OCI-LY7 (cell line): ENCODE data around the gene GDI1. TPM values are rescaled to one million over a fixed set of nuclear protein-coding genes. Genes with fewer than 3 reads are reported as not detected.

Experiments used
- BruUV-seq: library from RNA; stranded (reverse); fragments of 400-500 nt; replicated peaks from 2 replicates; lab custom pipeline; 2021; lab: Mats Ljungman, UMichigan
- CTCF ChIA-PET: fragments of 300-600 bp; sonication (Branson Sonifier 250); formaldehyde crosslinking; loops from one replicate; lab custom pipeline; 2022; ENCODE audit warnings: antibody characterized with exemption; ENCODE audit not compliant: unreplicated experiment; lab: Charles Lee
- POLR2A ChIA-PET: fragments of 300-600 bp; sonication (Branson Sonifier 250); formaldehyde crosslinking; loops from one replicate; lab custom pipeline; 2022; ENCODE audit warnings: antibody characterized with exemption; lab: Charles Lee
- DNase-seq: peaks from one replicate; pipeline ENCODE4 v3.0.0-alpha.2; 2015; ENCODE audit warnings: low spot score
- H2AFZ ChIP-seq: fragments of 200-600 bp; sonication (generic), shearing (Covaris generic); 2 replicates; pipeline ENCODE4 v1.6.1; 2014; ENCODE audit warnings: mild to moderate bottlenecking, antibody characterized with exemption, low read length, moderate library complexity
- H3K27ac ChIP-seq: fragments of 200-600 bp; sonication (generic); 2 replicates; pipeline ENCODE4 v1.5.1; 2014; ENCODE audit warnings: mixed run types, low read depth, mild to moderate bottlenecking, moderate library complexity, low read length, inconsistent platforms; ENCODE audit not compliant: poor library complexity, severe bottlenecking
- H3K36me3 ChIP-seq: fragments of 200-600 bp; sonication (generic); 2 replicates; pipeline ENCODE4 v1.6.1; 2014; ENCODE audit warnings: mild to moderate bottlenecking, antibody characterized with exemption, low read length, moderate library complexity, mixed read lengths; ENCODE audit not compliant: insufficient read depth
- H3K4me1 ChIP-seq: fragments of 200-600 bp; sonication (generic); 2 replicates; pipeline ENCODE4 v1.5.1; 2014; ENCODE audit warnings: mild to moderate bottlenecking, low read length; ENCODE audit not compliant: insufficient read depth, poor library complexity, severe bottlenecking
- H3K4me2 ChIP-seq: fragments of 200-600 bp; sonication (generic); 2 replicates; pipeline ENCODE4 v1.6.1; 2014; ENCODE audit warnings: mild to moderate bottlenecking, low read length
- H3K4me3 ChIP-seq: fragments of 200-600 bp; sonication (generic); 2 replicates; pipeline ENCODE4 v1.5.1; 2014; ENCODE audit warnings: mild to moderate bottlenecking, low read depth, low read length; ENCODE audit not compliant: poor library complexity, severe bottlenecking
- H3K79me2 ChIP-seq: fragments of 200-600 bp; sonication (generic); 2 replicates; pipeline ENCODE4 v1.6.1; 2016; ENCODE audit warnings: low read depth, mild to moderate bottlenecking, low read length, moderate library complexity, mixed read lengths; ENCODE audit not compliant: insufficient read depth
- H3K9me2 ChIP-seq: fragments of 200-600 bp; sonication (generic); 2 replicates; pipeline ENCODE4 v1.6.1; 2016; ENCODE audit warnings: mild to moderate bottlenecking, low read length, mixed read lengths; ENCODE audit not compliant: insufficient read depth
- H3K9me3 ChIP-seq: fragments of 200-600 bp; sonication (generic); 2 replicates; pipeline ENCODE4 v1.6.1; 2014; ENCODE audit warnings: mild to moderate bottlenecking, mixed run types, low read length, mixed read lengths
- H4K20me1 ChIP-seq: fragments of 200-600 bp; sonication (generic); 2 replicates; pipeline ENCODE4 v1.6.1; 2014; ENCODE audit warnings: mild to moderate bottlenecking, antibody characterized with exemption, low read length, moderate library complexity, mixed read lengths; ENCODE audit not compliant: insufficient read depth
- EZH2phosphoT487 ChIP-seq: fragments of 200-600 bp; sonication (generic); IDR thresholded peaks from 2 replicates; pipeline ENCODE4 v1.6.1; 2018; ENCODE audit warnings: low read depth, borderline replicate concordance, mild to moderate bottlenecking, mixed run types, antibody characterized with exemption, low read length, moderate library complexity, mixed read lengths
- intact Hi-C: fragments of 100-400 bp; cut with micrococcal nuclease; formaldehyde crosslinking; loops from one replicate; pipeline ENCODE4 v1.10.0; 2022; ENCODE audit not compliant: unreplicated experiment
- total RNA-seq, 2 experiments: library from RNA; depleted of rRNA in 1 of 2; stranded (reverse); fragments of >200 nt in 1 of 2; shearing (Covaris generic) in 1 of 2; gene quantifications; 2 replicates each; pipeline ENCODE4 v1.2.3, GENCODE V29; 2014 to 2022
- TF ChIP-seq, protein P1 (sequence below): fragments of 200-600 bp; sonication (generic); conservative IDR thresholded peaks from 2 replicates; pipeline ENCODE4 v1.5.1; 2014; ENCODE audit warnings: mild to moderate bottlenecking, antibody characterized with exemption, low read length, moderate library complexity, mixed read lengths

The GDI1 gene
- total RNA-seq, 2 experiments from 2014 or later, result 76.6 to 103 TPM

DNA sequence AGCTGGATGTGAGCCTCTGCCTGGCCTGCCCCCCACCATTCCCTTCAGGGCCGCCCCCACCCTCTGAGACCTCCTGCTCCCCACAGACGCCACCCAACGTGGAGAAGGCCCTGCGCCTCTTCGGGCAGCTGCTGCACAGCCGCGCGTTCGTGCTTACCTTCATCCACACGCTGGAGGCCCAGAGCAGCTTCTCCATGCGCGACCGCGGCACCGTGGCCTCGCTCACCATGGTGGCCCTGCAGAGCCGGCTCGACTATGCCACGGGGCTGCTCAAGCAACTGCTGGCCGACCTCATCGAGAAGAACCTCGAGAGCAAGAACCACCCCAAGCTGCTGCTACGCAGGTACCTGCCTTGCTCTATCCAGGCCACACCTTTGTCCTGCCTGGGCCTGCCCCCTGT is 31.3 kb downstream of the GDI1 start:
- Histone ChIP-seq H3K4me3 (no peak overlapping the region), H3K4me1 (no peaks in the 10 kb centered on the region), H3K9me3 (no peaks in the 10 kb centered on the region), H3K9me2 (no peaks in the 10 kb centered on the region), H3K79me2 (no peaks in the 10 kb centered on the region), H3K4me2 (no peak overlapping the region), H3K27ac (no peak overlapping the region), H2AFZ (no peak overlapping the region), H4K20me1 (no peaks in the 10 kb centered on the region), H3K36me3 (no peaks in the 10 kb centered on the region)
- ChIA-PET CTCF (no interaction called here), POLR2A (interaction anchor here (0.8 kb wide), 1 partner anchor 15 kb away, joined by 4 read pairs; no protein-coding TSS in a partner anchor)
- TF ChIP-seq EZH2phosphoT487, result no peak
- TF ChIP-seq, protein P1, sequence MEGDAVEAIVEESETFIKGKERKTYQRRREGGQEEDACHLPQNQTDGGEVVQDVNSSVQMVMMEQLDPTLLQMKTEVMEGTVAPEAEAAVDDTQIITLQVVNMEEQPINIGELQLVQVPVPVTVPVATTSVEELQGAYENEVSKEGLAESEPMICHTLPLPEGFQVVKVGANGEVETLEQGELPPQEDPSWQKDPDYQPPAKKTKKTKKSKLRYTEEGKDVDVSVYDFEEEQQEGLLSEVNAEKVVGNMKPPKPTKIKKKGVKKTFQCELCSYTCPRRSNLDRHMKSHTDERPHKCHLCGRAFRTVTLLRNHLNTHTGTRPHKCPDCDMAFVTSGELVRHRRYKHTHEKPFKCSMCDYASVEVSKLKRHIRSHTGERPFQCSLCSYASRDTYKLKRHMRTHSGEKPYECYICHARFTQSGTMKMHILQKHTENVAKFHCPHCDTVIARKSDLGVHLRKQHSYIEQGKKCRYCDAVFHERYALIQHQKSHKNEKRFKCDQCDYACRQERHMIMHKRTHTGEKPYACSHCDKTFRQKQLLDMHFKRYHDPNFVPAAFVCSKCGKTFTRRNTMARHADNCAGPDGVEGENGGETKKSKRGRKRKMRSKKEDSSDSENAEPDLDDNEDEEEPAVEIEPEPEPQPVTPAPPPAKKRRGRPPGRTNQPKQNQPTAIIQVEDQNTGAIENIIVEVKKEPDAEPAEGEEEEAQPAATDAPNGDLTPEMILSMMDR, result no peak
- DNase-seq, result no peak
- no TSS peak for BruUV-seq
- intact Hi-C loops, result no loop called here

DNA sequence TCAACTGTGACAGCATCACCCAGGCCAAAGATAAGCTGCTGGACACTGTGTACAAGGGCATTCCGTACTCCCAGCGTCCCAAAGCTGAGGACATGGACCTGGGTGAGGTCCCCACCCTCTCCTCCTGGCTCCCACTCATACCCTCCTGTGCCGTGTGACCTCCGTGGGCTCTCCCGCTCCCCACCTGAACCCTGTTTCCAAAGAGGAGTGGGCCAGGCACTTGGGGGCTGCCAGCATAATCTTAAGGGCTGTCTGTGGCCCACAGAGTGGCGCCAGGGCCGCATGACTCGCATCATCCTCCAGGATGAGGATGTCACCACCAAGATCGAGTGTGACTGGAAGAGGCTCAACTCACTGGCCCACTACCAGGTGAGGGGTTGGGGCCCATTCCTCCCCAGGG is 32.2 kb downstream of the GDI1 start:
- CTCF ChIA-PET, result no interaction called here
- H3K79me2 ChIP-seq, result no peaks in the 10 kb centered on the region
- no peaks in the 10 kb centered on the region for H3K9me3 ChIP-seq
- POLR2A ChIA-PET, result interaction anchor here (1.1 kb wide), 1 partner anchor 10 kb away, joined by 4 read pairs; the partner anchor contains the start of gene LAGE3
- no peaks in the 10 kb centered on the region for H4K20me1 ChIP-seq
- no peak overlapping the region for H3K4me2 ChIP-seq
- TF ChIP-seq, protein P1, result no peak
- no peak for TF ChIP-seq EZH2phosphoT487
- no peak for DNase-seq
- no peak overlapping the region for H2AFZ ChIP-seq
- H3K9me2 ChIP-seq, result no peaks in the 10 kb centered on the region
- no peak overlapping the region for H3K27ac ChIP-seq
- H3K4me3 ChIP-seq, result no peak overlapping the region
- no TSS peak for BruUV-seq
- no peaks in the 10 kb centered on the region for H3K4me1 ChIP-seq
- no peaks in the 10 kb centered on the region for H3K36me3 ChIP-seq
- intact Hi-C loops, result no loop called here

DNA sequence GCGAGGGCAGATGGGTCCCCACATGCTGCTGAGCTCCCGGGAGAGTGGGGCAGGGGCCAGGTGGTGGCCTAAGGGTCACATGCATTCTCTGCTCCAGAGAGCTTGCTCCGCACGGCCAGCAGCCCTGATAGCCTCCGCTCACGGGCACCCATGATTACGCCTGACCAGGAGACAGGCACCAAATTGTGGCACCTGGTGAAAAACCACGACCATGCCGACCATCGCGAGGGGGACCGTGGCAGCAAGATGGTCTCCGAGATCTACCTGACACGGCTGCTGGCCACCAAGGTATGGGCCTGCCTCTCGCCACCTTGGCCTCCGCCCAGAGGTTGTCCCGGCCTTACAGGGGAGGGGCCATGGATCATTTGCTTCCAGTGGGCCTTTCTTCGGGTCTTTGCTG is 32.9 kb downstream of the GDI1 start:
- H3K4me1 ChIP-seq, result no peaks in the 10 kb centered on the region
- CTCF ChIA-PET, result no interaction called here

More for the DNA sequence above, 32.9 kb downstream of the GDI1 start:
- intact Hi-C loops, result no loop called here
- BruUV-seq, result no TSS peak
- Histone ChIP-seq H3K36me3 (no peaks in the 10 kb centered on the region), H3K9me3 (no peaks in the 10 kb centered on the region), H3K4me2 (no peak overlapping the region), H3K9me2 (no peaks in the 10 kb centered on the region), H3K27ac (no peak overlapping the region), H4K20me1 (no peaks in the 10 kb centered on the region), H3K79me2 (no peaks in the 10 kb centered on the region), H3K4me3 (no peak overlapping the region), H2AFZ (no peak overlapping the region)
- DNase-seq, result no peak
- POLR2A ChIA-PET, result interaction anchor here (1.1 kb wide), 1 partner anchor 9 kb away, joined by 4 read pairs; the partner anchor contains the start of gene LAGE3
- TF ChIP-seq, protein P1, result no peak
- TF ChIP-seq EZH2phosphoT487, result no peak
